RWPE1 (cell line): ENCODE data around the gene PRSS22.

Source experiments
- CTCF ChIA-PET: fragments of 350-600 bp; sonication (Branson Sonifier 250); formaldehyde crosslinking; extraction: SDS; loops from one replicate; lab custom pipeline; 2021; lab: Yijun Ruan, JAX
- POLR2A ChIA-PET: fragments of 400-600 bp; formaldehyde crosslinking; extraction: SDS; loops from one replicate; lab custom pipeline; 2020; ENCODE audit warnings: antibody characterized with exemption; ENCODE audit not compliant: low non-redundant PET; lab: Yijun Ruan, JAX
- DNase-seq: peaks from one replicate; pipeline ENCODE4 v3.0.0; 2012; ENCODE audit warnings: low spot score
- H3K27ac ChIP-seq: fragments of 450-650 bp; 2 replicates; pipeline ENCODE4 v1.5.1; 2017
- TF ChIP-seq, protein P1 (sequence below): fragments of 450-650 bp; conservative IDR thresholded peaks from 2 replicates; pipeline ENCODE4 v1.5.1; 2017; ENCODE audit warnings: low read depth, mild to moderate bottlenecking

The PRSS22 gene

DNA sequence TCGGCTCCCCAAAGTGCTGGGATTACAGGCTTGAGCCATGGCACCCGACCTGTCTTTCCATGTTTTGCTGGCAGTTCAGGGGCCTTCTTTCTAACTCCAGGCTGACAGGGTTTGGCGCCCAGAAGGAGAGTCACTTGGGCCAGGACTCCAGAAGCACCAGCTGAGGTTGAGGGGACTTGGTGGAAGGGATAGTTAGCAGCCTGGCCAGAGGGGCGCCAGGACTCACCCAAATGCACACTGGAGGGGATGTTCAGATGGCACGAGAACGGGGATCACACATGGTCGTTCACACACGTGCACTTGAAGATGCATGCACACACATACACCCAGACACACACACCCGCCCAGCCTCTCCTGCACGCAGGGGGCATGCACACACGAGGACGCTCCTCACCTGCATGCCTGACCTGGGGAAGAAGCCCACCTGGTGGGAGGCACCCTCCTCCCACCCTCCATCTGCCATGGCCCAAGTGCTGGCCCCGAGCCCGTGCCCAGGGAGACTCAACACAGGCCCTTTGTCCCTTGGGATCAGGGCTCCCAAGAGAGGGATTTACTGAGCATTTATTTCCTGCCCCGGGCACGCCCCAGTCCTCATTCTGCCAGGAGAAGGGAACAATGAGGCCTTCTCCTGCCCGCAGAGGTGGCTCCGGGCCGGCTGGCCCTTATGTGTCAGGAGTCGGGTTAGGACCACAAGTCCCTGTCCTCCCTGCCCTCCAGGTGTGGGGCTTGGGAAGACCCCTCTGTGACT lies 43.2 kb downstream of the PRSS22 start:
- TF ChIP-seq, protein P1, sequence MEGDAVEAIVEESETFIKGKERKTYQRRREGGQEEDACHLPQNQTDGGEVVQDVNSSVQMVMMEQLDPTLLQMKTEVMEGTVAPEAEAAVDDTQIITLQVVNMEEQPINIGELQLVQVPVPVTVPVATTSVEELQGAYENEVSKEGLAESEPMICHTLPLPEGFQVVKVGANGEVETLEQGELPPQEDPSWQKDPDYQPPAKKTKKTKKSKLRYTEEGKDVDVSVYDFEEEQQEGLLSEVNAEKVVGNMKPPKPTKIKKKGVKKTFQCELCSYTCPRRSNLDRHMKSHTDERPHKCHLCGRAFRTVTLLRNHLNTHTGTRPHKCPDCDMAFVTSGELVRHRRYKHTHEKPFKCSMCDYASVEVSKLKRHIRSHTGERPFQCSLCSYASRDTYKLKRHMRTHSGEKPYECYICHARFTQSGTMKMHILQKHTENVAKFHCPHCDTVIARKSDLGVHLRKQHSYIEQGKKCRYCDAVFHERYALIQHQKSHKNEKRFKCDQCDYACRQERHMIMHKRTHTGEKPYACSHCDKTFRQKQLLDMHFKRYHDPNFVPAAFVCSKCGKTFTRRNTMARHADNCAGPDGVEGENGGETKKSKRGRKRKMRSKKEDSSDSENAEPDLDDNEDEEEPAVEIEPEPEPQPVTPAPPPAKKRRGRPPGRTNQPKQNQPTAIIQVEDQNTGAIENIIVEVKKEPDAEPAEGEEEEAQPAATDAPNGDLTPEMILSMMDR: no peak
- DNase-seq: no peak
- ChIA-PET POLR2A (interaction anchor here (0.6 kb wide), 1 partner anchor 38 kb away, joined by 3 read pairs; the partner anchor contains the start of gene ELOB), CTCF (no interaction called here)
- H3K27ac ChIP-seq: no peak overlapping the region

DNA sequence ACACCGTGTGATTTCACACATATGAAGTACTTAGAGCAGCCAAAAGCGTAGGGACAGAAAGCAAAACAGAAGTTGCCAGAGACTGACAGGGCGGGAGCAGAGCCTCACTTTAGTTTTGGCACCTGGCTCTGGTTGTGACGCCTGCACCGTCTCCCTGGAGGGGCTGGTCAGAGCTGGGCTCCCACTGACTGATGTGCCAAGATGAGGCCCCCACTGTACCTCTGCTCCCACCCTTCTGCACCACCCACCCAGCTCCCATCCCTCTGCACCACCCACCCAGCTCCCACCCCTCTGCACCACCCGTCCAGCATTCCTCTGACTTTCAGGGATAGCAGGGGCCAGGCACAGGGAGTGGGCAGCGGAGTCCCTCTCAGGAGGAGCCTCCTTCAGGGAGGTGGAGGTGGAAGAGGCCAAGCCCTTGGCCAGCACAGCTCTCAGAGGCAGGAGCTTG lies 44.2 kb downstream of the PRSS22 start:
- ChIA-PET POLR2A (interaction anchor here (0.6 kb wide), 1 partner anchor 37 kb away, joined by 3 read pairs; the partner anchor contains the start of gene ELOB), CTCF (no interaction called here)
- TF ChIP-seq, protein P1: no peak
- no peak overlapping the region for H3K27ac ChIP-seq
- no peak for DNase-seq

DNA sequence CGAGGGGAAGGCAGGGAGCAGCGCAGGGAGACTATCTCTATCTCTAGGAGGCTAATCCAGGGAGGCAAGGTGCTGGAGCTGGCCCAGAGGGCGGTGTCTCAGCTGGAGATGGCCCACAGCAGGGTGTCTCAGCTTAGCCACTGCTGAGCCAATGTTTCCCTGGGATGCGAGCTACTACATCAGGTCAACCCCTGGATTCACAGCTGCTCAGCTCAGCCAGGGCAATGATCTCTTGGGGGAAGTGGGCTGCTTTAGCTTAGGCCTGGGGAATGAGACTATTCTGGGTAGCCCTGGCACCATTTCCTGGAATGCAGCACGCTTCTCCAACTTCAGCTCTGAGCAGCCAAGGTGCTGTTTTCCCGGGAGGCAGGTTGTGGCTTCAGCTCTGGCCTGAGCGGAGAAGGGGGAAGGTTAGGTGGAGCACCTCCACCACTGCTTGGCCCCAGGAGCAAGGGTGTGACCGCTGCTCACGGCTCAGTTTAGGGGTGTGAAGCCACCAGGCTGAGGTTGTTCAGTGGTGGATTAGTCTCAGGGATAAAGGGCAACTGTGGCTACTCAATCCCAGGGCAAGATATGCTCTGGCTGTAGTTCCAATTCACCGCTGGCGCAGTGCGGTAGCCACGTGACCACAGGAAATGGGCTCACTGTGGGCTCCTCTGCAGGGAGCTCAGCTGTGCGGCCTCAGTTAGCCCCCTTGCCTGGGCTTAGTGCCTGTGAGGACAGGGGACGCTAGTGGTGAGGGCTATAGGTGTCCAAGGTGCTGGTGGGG lies 46.1 kb downstream of the PRSS22 start:
- no peak overlapping the region for H3K27ac ChIP-seq
- ChIA-PET POLR2A (interaction anchor here (0.6 kb wide), 1 partner anchor 16 kb away, joined by 5 read pairs; no protein-coding TSS in a partner anchor), CTCF (interaction anchor here (0.5 kb wide), 1 partner anchor 119 kb away, joined by 3 read pairs; no protein-coding TSS in a partner anchor)
- TF ChIP-seq, protein P1: no peak
- DNase-seq: no peak

DNA sequence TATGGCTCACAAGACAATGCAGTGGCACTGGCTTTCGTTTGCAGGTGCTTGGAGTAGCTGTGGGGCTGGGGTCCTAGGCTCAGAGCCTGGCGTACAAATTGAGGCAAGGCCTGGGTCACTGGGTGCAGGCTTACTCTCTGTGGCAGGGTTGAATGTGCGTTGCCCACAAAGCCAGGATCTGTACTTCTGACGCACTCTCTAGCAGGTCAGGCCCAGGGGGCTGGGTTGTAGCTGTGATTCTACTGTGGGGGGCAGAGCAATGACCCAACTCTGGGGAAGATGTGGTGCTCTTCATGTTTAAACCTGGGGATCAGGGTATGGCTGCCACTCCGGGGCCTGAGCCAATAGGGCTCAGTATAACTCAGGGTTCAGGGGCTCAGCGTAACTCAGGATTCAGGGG lies 47.3 kb downstream of the PRSS22 start:
- ChIA-PET CTCF (no interaction called here), POLR2A (no interaction called here)
- no peak for DNase-seq
- TF ChIP-seq, protein P1: no peak
- no peak overlapping the region for H3K27ac ChIP-seq

DNA sequence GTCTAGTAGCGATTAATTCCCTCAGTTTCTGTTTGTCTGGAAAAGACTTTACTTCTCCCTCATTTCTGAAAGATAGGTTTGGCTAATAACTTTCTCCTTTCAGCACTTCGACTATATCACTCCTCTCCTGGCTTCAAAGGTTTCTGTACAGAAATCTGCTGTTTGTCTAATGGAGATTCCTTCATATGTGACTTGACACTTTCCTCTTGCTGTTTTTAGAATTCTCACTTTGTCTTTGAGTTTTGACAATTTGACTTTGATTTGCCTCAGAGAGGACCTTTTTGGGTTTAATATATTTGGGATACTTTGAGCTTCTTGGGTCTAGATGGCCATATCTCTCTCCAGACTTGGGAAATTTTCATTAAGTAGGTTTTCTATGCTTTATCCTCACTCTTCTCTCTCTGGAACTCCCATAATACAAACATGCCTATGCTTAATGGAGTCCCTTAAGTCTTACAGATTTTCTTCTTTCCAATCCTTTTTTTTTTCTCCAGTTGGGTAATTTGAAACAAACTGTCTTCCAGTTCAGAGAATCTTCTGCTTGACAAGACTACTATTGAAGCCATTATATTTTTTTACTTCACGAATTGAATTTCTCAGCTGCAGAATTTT lies 48.7 kb downstream of the PRSS22 start:
- POLR2A ChIA-PET: no interaction called here
- CTCF ChIA-PET: interaction anchor here (0.6 kb wide), 1 partner anchor 12 kb away, joined by 3 read pairs; no protein-coding TSS in a partner anchor
- TF ChIP-seq, protein P1: no peak
- no peak overlapping the region for H3K27ac ChIP-seq
- DNase-seq: no peak

DNA sequence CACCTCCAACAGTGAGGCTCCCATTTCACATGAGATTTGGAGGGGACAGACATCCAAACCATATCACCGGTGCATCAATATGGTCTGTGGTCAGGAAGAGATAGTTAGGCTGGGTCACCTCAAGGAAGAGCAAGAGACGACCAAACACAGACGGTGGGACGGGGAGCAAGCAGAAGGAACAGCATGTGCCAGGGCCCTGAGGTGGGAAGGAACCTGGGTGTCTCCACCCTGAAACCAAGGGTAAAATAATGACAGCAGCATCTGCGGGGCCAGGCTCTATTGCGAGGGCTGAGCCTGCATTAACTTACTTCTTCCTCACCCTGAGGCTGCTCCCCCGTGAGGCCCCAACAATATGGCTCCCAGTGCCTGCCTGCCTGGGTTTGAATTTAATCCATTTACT lies 49.8 kb downstream of the PRSS22 start:
- TF ChIP-seq, protein P1: no peak
- ChIA-PET CTCF (interaction anchor here (0.6 kb wide), 1 partner anchor 30 kb away, joined by 3 read pairs; no protein-coding TSS in a partner anchor), POLR2A (no interaction called here)
- DNase-seq: no peak
- H3K27ac ChIP-seq: no peak overlapping the region
